IgD-negative memory B cell (primary cell): ENCODE data around the gene TNK2. TPM values are rescaled to one million over a fixed set of nuclear protein-coding genes. Genes with fewer than 3 reads are reported as not detected.
A peak's percentile ranks its signal among the peaks of the same experiment; 100 is the strongest.
"Not testable (repeated sequence)": the region's sequence is repeated elsewhere in the genome, so short reads cannot be mapped to it uniquely, and the experiment has no call there.

Experiments
- H3K27ac Mint-ChIP-seq, 3 donors: one replicate each; pipeline ENCODE4 v1.8.0; 2020 to 2022; ENCODE audit warnings: mild to moderate bottlenecking in 3 of 3, mixed read lengths in 3 of 3, moderate library complexity in 1 of 3
- H3K27me3 Mint-ChIP-seq: one replicate; pipeline ENCODE4 v1.8.0; 2021; ENCODE audit warnings: mixed read lengths
- H3K36me3 Mint-ChIP-seq: one replicate; pipeline ENCODE4 v1.8.0; 2020; ENCODE audit warnings: mild to moderate bottlenecking, mixed read lengths
- H3K4me1 Mint-ChIP-seq, 3 donors: one replicate each; pipeline ENCODE4 v1.8.0; 2020 to 2022; ENCODE audit warnings: mixed read lengths in 3 of 3, mild to moderate bottlenecking in 1 of 3
- H3K4me3 Mint-ChIP-seq, 4 donors: one replicate each; pipeline ENCODE4 v1.8.0; 2020 to 2022; ENCODE audit warnings: mild to moderate bottlenecking in 4 of 4, mixed read lengths in 4 of 4, moderate library complexity in 3 of 4
- H3K9me3 Mint-ChIP-seq, 3 donors: one replicate each; pipeline ENCODE4 v1.8.0; 2020 to 2021; ENCODE audit warnings: mixed read lengths in 3 of 3, mild to moderate bottlenecking in 1 of 3
- polyA plus RNA-seq: library from polyadenylated mRNA; unstranded; fragments of 300-500 nt; fragmentation: Illumina TruSeq; gene quantifications from one replicate; pipeline ENCODE4 v1.2.3, GENCODE V29; 2021

The TNK2 gene
- polyA plus RNA-seq, 1 donor from 2014 or later = 6.1 TPM

- no peaks in the 10 kb centered on the region for H3K36me3 Mint-ChIP-seq
- peak overlapping the region in 2 of 3 donors; percentile 31 to 95 for H3K27ac Mint-ChIP-seq
- H3K27me3 Mint-ChIP-seq = no peaks in the 10 kb centered on the region
- peaks cover 0 to 2% (median 0%) of the 10 kb centered on the region in 3 donors for H3K4me1 Mint-ChIP-seq
- H3K9me3 Mint-ChIP-seq = no peaks in the 10 kb centered on the region
- H3K4me3 Mint-ChIP-seq = peak overlapping the region in 1 of 4 donors; percentile 42
These were observed 31.9 kb downstream of the TNK2 start for GRCh38 chr3:195876297-195877064.

DNA sequence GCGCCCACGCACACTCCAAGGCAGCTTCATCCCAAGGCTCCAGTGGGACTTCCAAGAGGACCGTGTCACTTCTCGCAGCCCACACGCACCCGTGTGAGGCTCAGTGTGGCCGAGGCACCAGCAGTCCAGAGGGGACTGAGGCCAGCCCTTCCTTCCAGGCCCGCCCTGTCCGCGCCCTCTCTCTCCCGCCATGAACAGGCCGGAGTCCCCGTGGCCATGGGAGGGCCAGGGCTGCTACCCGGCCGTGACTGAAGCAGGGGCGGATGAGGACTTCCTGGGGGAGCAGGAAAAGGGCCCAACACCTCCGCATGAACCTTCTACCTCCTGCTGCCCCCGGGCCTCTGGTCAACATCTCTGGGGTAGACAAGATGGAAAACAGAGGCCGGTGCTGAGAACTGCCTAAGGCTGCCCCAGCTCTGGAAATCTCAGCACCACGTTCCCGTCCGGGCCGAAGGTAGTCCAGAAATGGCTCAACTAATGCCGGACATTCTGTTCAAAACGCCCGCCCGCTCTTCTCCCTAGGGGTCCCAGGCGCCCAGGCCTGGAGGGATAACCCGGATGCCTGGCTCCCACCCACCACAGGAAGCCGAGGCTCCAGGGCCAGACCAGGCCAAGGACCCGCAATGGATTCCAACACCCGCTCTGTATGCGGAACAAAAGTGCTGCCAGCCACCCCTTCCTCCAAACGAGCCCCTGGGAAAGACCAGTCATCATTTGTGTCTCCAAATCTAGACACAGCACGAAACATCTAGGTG lies 32.7 kb downstream of the TNK2 start:
- Mint-ChIP-seq H3K4me1 (peaks cover 0 to 2% (median 0%) of the 10 kb centered on the region in 3 donors), H3K36me3 (no peaks in the 10 kb centered on the region), H3K9me3 (no peaks in the 10 kb centered on the region), H3K4me3 (peak overlapping the region in 1 of 4 donors; percentile 42), H3K27me3 (no peaks in the 10 kb centered on the region), H3K27ac (peak overlapping the region in 2 of 3 donors; percentile 17 to 95)

GRCh38 chr3:195873971-195874370 lies 34.4 kb downstream of the TNK2 start:
- Mint-ChIP-seq H3K4me3 (no peak overlapping the region), H3K27me3 (no peaks in the 10 kb centered on the region), H3K36me3 (no peaks in the 10 kb centered on the region)

DNA sequence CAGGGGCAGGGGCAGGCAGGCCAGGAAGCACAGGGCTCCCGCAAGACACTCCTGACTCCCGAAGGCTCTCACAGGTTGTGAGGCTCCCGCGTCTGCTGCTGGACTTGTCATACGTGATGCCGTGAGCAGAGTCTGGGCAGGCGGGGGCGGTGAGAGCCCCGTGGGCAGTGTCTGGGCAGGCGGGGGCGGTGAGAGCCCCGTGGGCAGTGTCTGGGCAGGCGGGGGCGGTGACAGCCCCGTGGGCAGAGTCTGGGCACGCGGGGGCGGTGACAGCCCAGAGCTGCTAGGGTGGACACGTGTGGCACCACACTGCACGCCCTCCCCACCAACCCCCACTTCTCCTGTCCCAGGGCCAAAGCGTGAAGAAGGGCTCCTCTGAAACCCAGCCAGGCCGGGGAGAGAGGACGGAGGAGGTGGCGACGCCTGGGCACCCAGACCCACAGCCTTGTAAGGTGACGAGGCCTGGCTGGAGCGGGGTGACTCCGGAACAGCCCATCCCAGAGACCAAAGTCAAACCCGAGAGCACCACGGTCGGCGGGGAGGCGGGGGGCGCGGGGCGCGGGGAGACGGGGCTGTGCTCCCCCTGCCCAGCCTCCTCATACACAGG lies 35.0 kb downstream of the TNK2 start:
- Mint-ChIP-seq H3K27me3 (no peaks in the 10 kb centered on the region), H3K9me3 (no peaks in the 10 kb centered on the region), H3K36me3 (no peaks in the 10 kb centered on the region), H3K4me3 (no peak overlapping the region), H3K27ac (peak overlapping the region in 1 of 3 donors; percentile 77), H3K4me1 (peaks cover 0 to 2% (median 0%) of the 10 kb centered on the region in 3 donors)

More at GRCh38 chr3:195873971-195874370, 34.4 kb downstream of the TNK2 start:
- Mint-ChIP-seq H3K9me3 (no peaks in the 10 kb centered on the region), H3K4me1 (peaks cover 0 to 2% (median 0%) of the 10 kb centered on the region in 3 donors), H3K27ac (no peak overlapping the region)

GRCh38 chr3:195872800-195873199 lies 35.6 kb downstream of the TNK2 start:
- H3K27ac Mint-ChIP-seq = peak overlapping the region in 1 of 3 donors; percentile 77
- peaks cover 0 to 2% (median 0%) of the 10 kb centered on the region in 3 donors for H3K4me1 Mint-ChIP-seq
- no peaks in the 10 kb centered on the region for H3K9me3 Mint-ChIP-seq
- H3K36me3 Mint-ChIP-seq = no peaks in the 10 kb centered on the region
- no peaks in the 10 kb centered on the region for H3K27me3 Mint-ChIP-seq
- no peak overlapping the region for H3K4me3 Mint-ChIP-seq

GRCh38 chr3:195872097-195872496 lies 36.3 kb downstream of the TNK2 start:
- H3K36me3 Mint-ChIP-seq = no peaks in the 10 kb centered on the region
- H3K4me3 Mint-ChIP-seq = no peak overlapping the region
- H3K27me3 Mint-ChIP-seq = no peaks in the 10 kb centered on the region
- H3K27ac Mint-ChIP-seq = no peak overlapping the region
- no peaks in the 10 kb centered on the region for H3K9me3 Mint-ChIP-seq
- H3K4me1 Mint-ChIP-seq = peaks cover 0 to 2% (median 0%) of the 10 kb centered on the region in 3 donors

DNA sequence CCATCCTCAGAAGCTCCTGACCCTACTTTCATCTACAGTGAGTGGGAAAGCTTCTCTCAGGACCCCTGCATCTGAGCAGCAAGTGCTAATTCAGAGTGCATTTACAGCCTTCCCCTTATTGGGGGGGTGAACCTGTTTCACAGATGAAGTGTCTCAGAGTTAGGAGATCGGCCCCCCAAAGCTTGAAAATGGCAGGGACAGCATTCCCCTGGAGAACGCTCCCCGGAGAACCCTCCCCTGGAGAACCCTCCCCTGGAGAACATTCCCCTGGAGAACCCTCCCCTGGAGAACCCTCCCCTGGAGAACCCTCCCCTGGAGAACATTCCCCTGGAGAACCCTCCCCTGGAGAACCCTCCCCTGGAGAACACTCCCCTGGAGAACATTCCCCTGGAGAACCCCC lies 36.7 kb downstream of the TNK2 start:
- not testable (repeated sequence) for H3K27me3 Mint-ChIP-seq, H3K4me1 Mint-ChIP-seq, H3K27ac Mint-ChIP-seq, H3K36me3 Mint-ChIP-seq, H3K4me3 Mint-ChIP-seq, H3K9me3 Mint-ChIP-seq

DNA sequence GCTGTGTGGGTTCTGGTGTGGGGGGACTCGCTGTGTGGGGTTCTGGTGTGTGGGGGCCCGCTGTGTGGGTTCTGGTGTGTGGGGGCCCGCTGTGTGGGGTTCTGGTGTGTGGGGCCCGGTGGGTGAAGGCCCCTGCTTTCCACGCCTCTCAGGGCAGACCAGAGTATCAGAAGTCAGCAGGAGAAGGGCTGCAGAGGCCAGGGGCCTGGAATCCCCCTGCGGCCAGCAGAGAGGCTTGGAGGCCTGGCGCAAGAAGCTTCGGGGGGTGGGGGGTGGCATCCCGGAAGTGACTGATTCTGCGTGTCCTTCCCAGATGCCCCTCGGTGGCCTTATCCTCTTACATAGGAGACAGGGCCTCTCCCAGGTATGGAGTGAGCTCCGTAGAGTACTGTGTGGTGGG lies 37.4 kb downstream of the TNK2 start:
- no peaks in the 10 kb centered on the region for H3K36me3 Mint-ChIP-seq
- H3K27me3 Mint-ChIP-seq = no peaks in the 10 kb centered on the region
- H3K9me3 Mint-ChIP-seq = no peaks in the 10 kb centered on the region
- peak overlapping the region in 1 of 3 donors; percentile 53 for H3K27ac Mint-ChIP-seq
- H3K4me3 Mint-ChIP-seq = no peak overlapping the region
- H3K4me1 Mint-ChIP-seq = no peaks in the 10 kb centered on the region

DNA sequence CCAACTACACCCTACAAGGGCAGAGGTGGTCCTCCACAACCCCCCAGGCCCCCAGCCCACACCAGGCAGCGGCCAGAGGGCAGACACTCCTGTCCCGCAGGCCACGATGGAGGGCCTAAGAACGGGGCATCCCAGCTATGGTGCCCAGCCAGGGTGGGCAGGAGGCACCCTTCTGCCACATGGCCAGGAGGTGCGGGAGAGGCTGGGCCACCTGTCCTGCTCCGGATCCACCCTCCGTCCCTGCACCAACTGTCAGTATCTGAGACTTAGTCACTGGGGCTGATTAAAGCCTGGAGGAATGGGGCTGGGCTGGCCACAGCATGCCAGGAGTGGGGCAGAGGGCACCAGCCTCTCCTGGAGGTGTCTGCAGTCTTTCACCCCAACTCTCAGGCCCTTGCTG lies 37.9 kb downstream of the TNK2 start:
- H3K27me3 Mint-ChIP-seq = no peaks in the 10 kb centered on the region
- H3K4me3 Mint-ChIP-seq = no peak overlapping the region
- no peaks in the 10 kb centered on the region for H3K36me3 Mint-ChIP-seq
- peak overlapping the region in 1 of 3 donors; percentile 53 for H3K27ac Mint-ChIP-seq
- no peaks in the 10 kb centered on the region for H3K9me3 Mint-ChIP-seq
- H3K4me1 Mint-ChIP-seq = peaks cover 0 to 4% (median 2%) of the 10 kb centered on the region in 3 donors

DNA sequence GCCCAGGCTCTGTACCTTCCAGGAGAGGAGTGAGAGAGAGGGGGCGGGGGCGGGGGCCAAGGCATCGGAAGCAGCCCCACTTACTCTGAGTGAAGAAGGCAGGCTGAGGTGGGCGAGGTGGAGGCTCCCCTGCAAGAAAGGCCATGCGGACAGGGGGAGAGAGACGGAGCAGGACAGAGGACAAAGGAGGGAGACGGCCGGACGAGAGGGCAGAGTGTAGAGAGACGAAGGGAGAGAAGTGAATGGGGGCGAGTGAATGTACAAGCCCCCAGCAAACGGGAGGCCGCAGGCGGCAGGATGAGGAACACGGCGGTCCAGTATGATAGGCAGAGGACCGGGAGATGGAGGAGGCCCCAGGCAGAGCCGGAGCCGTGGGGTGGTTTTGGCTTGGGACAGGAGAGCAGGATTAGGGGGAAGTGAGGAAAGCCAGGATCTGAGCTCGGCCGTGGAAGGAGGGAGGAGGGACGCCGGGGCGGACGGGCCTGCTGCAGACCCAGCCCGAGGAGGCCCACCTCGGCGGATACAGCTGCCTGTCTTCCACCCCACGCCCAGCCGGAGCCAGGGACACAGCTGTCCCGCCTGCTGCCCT lies 38.8 kb downstream of the TNK2 start:
- no peaks in the 10 kb centered on the region for H3K9me3 Mint-ChIP-seq
- H3K27me3 Mint-ChIP-seq = no peaks in the 10 kb centered on the region
- peak overlapping the region in 1 of 4 donors; percentile 31 for H3K4me3 Mint-ChIP-seq

GRCh38 chr3:195868866-195869412 lies 39.4 kb downstream of the TNK2 start:
- Mint-ChIP-seq H3K27me3 (no peaks in the 10 kb centered on the region), H3K4me3 (no peak overlapping the region), H3K4me1 (peaks cover 0 to 10% (median 6%) of the 10 kb centered on the region in 3 donors), H3K36me3 (no peaks in the 10 kb centered on the region), H3K9me3 (no peaks in the 10 kb centered on the region), H3K27ac (no peak overlapping the region)

More for the DNA sequence above, 38.8 kb downstream of the TNK2 start:
- Mint-ChIP-seq H3K27ac (no peak overlapping the region), H3K4me1 (peaks cover 0 to 7% (median 4%) of the 10 kb centered on the region in 3 donors), H3K36me3 (no peaks in the 10 kb centered on the region)

DNA sequence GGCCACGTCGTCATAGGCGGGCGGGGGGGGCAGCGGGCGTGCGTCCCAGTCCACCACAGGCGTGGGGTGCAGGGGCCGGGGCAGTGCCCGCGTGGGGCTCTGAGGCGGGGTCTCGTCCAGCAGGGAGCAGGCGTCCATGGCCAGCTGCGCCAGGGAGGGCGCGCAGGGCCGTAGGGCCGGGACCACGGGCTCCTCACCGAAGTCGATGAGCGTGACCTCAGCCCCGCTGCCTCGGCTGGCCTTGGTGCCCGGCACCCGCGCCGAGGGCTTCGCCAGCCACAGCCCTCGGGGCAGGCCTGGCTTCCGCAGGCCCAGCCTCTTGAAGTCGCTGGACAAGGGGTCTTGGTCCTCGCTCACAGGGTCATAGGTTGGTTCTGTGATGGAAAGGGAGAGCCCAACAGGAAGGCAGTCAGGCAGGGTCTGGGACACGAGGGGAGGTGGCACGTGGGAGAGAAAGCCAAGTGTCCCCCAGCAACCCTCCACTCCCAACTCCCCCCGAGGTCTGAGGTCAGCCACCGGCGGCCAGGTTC lies 40.0 kb downstream of the TNK2 start:
- no peaks in the 10 kb centered on the region for H3K36me3 Mint-ChIP-seq
- H3K4me1 Mint-ChIP-seq = peaks cover 0 to 10% (median 6%) of the 10 kb centered on the region in 3 donors
- no peaks in the 10 kb centered on the region for H3K27me3 Mint-ChIP-seq
- H3K27ac Mint-ChIP-seq = no peak overlapping the region
- H3K9me3 Mint-ChIP-seq = no peaks in the 10 kb centered on the region
- no peak overlapping the region for H3K4me3 Mint-ChIP-seq

DNA sequence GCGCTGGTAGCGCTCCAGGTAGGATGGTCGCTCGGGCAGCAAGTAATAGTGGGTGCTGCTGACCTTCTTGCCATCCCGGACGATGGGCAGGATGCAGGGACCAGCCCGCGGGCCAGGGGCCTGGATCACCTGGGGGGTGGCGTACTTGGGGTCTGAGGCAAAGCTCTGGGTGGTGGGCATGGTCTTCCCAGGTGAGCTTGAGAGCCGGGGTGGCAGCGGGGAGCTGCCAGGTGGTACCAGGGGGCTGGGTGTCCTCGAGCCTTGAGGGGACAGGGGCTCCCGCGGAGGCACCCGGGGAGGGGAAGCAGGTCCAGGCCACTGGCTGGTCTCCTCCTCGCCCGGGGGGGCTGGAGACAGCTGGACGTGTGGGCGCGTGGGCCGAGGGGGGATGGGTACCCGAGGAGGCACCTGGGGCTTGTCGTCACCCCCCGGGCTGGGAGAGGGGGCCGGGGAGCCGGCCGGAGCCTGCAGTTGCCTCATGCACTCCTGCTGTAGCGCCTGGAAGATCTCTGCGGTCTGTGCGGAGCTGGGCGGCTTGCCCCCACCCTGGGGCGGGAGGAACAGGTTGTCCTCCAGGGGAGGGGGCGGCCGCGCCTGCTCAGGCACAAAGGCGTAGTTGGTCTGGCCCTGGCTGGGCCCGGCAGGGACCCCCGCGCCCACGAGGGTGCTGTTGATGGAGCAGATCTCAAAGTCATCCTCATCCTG lies 40.6 kb downstream of the TNK2 start:
- H3K4me3 Mint-ChIP-seq = no peak overlapping the region
- no peak overlapping the region for H3K27ac Mint-ChIP-seq
- H3K36me3 Mint-ChIP-seq = no peaks in the 10 kb centered on the region
- H3K27me3 Mint-ChIP-seq = no peaks in the 10 kb centered on the region
- H3K9me3 Mint-ChIP-seq = no peaks in the 10 kb centered on the region
- H3K4me1 Mint-ChIP-seq = peaks cover 0 to 10% (median 6%) of the 10 kb centered on the region in 3 donors
